ENCODE measurements around the gene CNTN4. TPM values are rescaled to one million over a fixed set of nuclear protein-coding genes. Genes with fewer than 3 reads are reported as not detected.

Gene CNTN4
- polyA plus RNA-seq, 3 donors = 28.0 to 30.2 (median 29.7) TPM

GRCh38 chr3:2372306-2372705, 273.6 kb downstream of the CNTN4 start:
- no peak for DNase-seq

- no peak for DNase-seq
Observed at GRCh38 chr3:2375376-2375775, 276.7 kb downstream of the CNTN4 start.

- no peak for DNase-seq
Observed at GRCh38 chr3:2377281-2377680, 278.6 kb downstream of the CNTN4 start.

- no peak for DNase-seq
Observed at GRCh38 chr3:2390926-2391532, 292.4 kb downstream of the CNTN4 start.

- DNase-seq = no peak
Observed at GRCh38 chr3:2391896-2392295, 293.2 kb downstream of the CNTN4 start.

GRCh38 chr3:2392981-2393380, 294.3 kb downstream of the CNTN4 start:
- DNase-seq = no peak

GRCh38 chr3:2415083-2415482, 316.4 kb downstream of the CNTN4 start:
- DNase-seq = no peak

GRCh38 chr3:2420919-2421318, 322.3 kb downstream of the CNTN4 start:
- no peak for DNase-seq

GRCh38 chr3:2423143-2423542, 324.5 kb downstream of the CNTN4 start:
- no peak for DNase-seq

GRCh38 chr3:2441558-2441957, 342.9 kb downstream of the CNTN4 start:
- DNase-seq = no peak

GRCh38 chr3:2446146-2446545, 347.5 kb downstream of the CNTN4 start:
- DNase-seq = no peak

- no peak for DNase-seq
Observed at GRCh38 chr3:2452249-2452648, 353.6 kb downstream of the CNTN4 start.

- DNase-seq = no peak
Observed at GRCh38 chr3:2454865-2455264, 356.2 kb downstream of the CNTN4 start.

GRCh38 chr3:2456788-2457187, 358.1 kb downstream of the CNTN4 start:
- DNase-seq = no peak

GRCh38 chr3:2458816-2459215, 360.1 kb downstream of the CNTN4 start:
- no peak for DNase-seq

GRCh38 chr3:2465842-2466241, 367.2 kb downstream of the CNTN4 start:
- no peak for DNase-seq

GRCh38 chr3:2468816-2469215, 370.1 kb downstream of the CNTN4 start:
- no peak for DNase-seq

GRCh38 chr3:2476996-2477395, 378.3 kb downstream of the CNTN4 start:
- DNase-seq = no peak

- DNase-seq = peak; percentile 8
Observed at GRCh38 chr3:2477620-2478019, 379.0 kb downstream of the CNTN4 start.

- DNase-seq = no peak
Observed at GRCh38 chr3:2484162-2485026, 385.7 kb downstream of the CNTN4 start.

- no peak for DNase-seq
Observed at GRCh38 chr3:2485027-2485375, 386.3 kb downstream of the CNTN4 start.

- no peak for DNase-seq
Observed at GRCh38 chr3:2495746-2496145, 397.1 kb downstream of the CNTN4 start.

GRCh38 chr3:2504912-2505311, 406.2 kb downstream of the CNTN4 start:
- DNase-seq = no peak

- DNase-seq = no peak
Observed at GRCh38 chr3:2506776-2507175, 408.1 kb downstream of the CNTN4 start.
